Measurements from ENCODE around the gene COL1A2. TPM values are rescaled to one million over a fixed set of nuclear protein-coding genes. Genes with fewer than 3 reads are reported as not detected.

COL1A2 gene
- total RNA-seq, 1 donor from 2014 or later: 2,734 TPM

DNA sequence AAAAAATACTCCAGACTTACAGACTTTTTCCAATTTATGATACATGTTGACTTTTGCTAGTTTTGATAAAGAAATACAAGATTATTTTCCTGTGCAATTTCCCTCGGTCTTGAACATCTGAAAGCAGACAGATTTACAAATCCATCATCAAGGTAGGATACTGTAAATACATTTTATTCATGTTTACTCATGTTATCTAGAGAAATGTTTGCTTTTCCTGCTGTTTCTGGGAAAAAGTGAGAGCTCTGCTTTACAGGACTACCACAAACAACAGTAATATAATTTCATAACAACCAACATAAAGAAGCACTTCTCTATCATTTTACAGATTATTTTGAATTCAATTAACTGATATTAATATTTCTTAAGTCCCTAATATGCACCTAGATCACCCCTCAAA, 83.2 kb downstream of the COL1A2 start:
- TF ChIP-seq, protein P1, sequence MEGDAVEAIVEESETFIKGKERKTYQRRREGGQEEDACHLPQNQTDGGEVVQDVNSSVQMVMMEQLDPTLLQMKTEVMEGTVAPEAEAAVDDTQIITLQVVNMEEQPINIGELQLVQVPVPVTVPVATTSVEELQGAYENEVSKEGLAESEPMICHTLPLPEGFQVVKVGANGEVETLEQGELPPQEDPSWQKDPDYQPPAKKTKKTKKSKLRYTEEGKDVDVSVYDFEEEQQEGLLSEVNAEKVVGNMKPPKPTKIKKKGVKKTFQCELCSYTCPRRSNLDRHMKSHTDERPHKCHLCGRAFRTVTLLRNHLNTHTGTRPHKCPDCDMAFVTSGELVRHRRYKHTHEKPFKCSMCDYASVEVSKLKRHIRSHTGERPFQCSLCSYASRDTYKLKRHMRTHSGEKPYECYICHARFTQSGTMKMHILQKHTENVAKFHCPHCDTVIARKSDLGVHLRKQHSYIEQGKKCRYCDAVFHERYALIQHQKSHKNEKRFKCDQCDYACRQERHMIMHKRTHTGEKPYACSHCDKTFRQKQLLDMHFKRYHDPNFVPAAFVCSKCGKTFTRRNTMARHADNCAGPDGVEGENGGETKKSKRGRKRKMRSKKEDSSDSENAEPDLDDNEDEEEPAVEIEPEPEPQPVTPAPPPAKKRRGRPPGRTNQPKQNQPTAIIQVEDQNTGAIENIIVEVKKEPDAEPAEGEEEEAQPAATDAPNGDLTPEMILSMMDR (IDR thresholded peaks at IDR 0.05; ENCODE audit: unreplicated experiment): no peak
- H3K36me3 Mint-ChIP-seq: no peaks in the 10 kb centered on the region

DNA sequence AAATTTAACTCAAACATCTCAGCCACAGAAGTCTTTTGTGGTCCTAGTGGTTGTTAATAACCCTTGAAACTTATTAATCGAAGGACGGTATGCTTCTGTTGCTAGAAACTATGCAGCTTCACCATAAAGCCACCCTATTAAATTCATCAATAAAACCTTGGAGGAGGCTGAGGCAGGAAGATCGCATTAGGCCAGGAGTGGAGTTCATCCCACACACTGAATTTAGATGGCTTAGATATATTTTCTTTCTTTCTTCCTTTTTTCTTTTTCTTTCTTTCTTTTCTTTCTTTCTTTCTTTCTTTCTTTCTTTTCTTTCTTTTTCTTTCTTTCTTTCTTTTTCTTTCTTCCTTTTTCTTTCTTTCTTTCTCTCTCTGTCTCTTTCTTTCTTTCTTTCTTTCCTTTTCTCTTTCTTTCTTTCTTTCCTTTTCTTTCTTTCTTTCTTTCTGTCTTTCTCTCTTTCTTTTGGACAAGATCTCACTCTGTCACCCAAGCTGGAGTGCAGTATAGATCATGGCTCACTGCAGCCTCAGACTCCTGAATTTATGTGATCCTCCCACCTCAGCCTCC, 84.0 kb downstream of the COL1A2 start:
- Mint-ChIP-seq H3K4me3 (no peak overlapping the region), H3K27ac (no peak overlapping the region), H3K27me3 (ENCODE audit: low read depth) (no peaks in the 10 kb centered on the region), H3K9me3 (no peaks in the 10 kb centered on the region), H3K4me1 (peaks cover 9% of the 10 kb centered on the region), H3K36me3 (no peaks in the 10 kb centered on the region)
- DNase-seq (ENCODE audit: low spot score in 2 of 2, unreplicated experiment in 2 of 2): no peak
- TF ChIP-seq, protein P1 (IDR thresholded peaks at IDR 0.05; ENCODE audit: unreplicated experiment): no peak

More for the DNA sequence above, 83.2 kb downstream of the COL1A2 start:
- H3K27ac Mint-ChIP-seq: no peak overlapping the region
- H3K4me1 Mint-ChIP-seq: peaks cover 7% of the 10 kb centered on the region
- no peaks in the 10 kb centered on the region for H3K9me3 Mint-ChIP-seq
- DNase-seq (ENCODE audit: low spot score in 2 of 2, unreplicated experiment in 2 of 2): no peak
- no peak overlapping the region for H3K4me3 Mint-ChIP-seq
- no peaks in the 10 kb centered on the region for H3K27me3 Mint-ChIP-seq (ENCODE audit: low read depth)

Other genes starting within 250 kb of the COL1A2 start
- 27.4 to 35.6 TPM (median 29.2 TPM) in 3 replicates for gene CASD1, start 114.9 kb downstream of the COL1A2 start, total RNA-seq